Lung (tissue), 12 donors: Measurements from ENCODE around the gene NEURL1B. TPM values are rescaled to one million over a fixed set of nuclear protein-coding genes. Genes with fewer than 3 reads are reported as not detected.

ENCODE experiments used
- ATAC-seq: fragments of 200-7000 bp; cut with Tn5 transposase; one replicate; pipeline ENCODE4 v1.9.1; 2020; ENCODE audit warnings: moderate number of reproducible peaks; ENCODE audit not compliant: insufficient read depth, low FRiP score
- DNase-seq, 3 donors: peaks; one replicate each; pipeline ENCODE4 v3.0.0-alpha.2; 2013 to 2017
- H3K27ac ChIP-seq, 2 donors: one replicate each; pipeline ENCODE4 v1.5.1; 2013; ENCODE audit warnings: mild to moderate bottlenecking in 2 of 2, moderate library complexity in 2 of 2, control low read depth in 1 of 2, inconsistent platforms in 1 of 2, low read depth in 1 of 2, low read length in 1 of 2
- H3K27me3 ChIP-seq, 3 donors: one replicate each; pipeline ENCODE4 v1.5.1; 2013; ENCODE audit warnings: low read length in 2 of 3; ENCODE audit not compliant: control insufficient read depth in 3 of 3, insufficient read depth in 3 of 3
- H3K36me3 ChIP-seq, 4 donors: one replicate each; pipeline ENCODE4 v1.5.1; 2013; ENCODE audit warnings: low read length in 4 of 4, mild to moderate bottlenecking in 1 of 4, moderate library complexity in 1 of 4; ENCODE audit not compliant: control insufficient read depth in 4 of 4, insufficient read depth in 4 of 4
- H3K4me1 ChIP-seq, 5 donors: one replicate each; pipeline ENCODE4 v1.5.1; 2013; ENCODE audit warnings: low read length in 5 of 5, mild to moderate bottlenecking in 2 of 5, moderate library complexity in 1 of 5; ENCODE audit not compliant: control insufficient read depth in 5 of 5, insufficient read depth in 5 of 5
- H3K4me3 ChIP-seq: one replicate; pipeline ENCODE4 v1.5.1; 2013; ENCODE audit warnings: mild to moderate bottlenecking, control low read depth, moderate library complexity
- H3K9ac ChIP-seq, 2 donors: one replicate each; pipeline ENCODE4 v1.5.1; 2013; ENCODE audit warnings: low read length in 2 of 2, control low read depth in 1 of 2; ENCODE audit not compliant: insufficient read depth in 1 of 2
- H3K9me3 ChIP-seq, 4 donors: one replicate each; pipeline ENCODE4 v1.5.1; 2013; ENCODE audit warnings: low read length in 3 of 4, mild to moderate bottlenecking in 1 of 4, moderate library complexity in 1 of 4; ENCODE audit not compliant: control insufficient read depth in 4 of 4, insufficient read depth in 3 of 4
- WGBS, 2 donors: extraction: QIAGEN DNeasy Blood & Tissue Kit; methylation state at CpG; one replicate each; pipeline ENCODE4 v1.1.7; 2013; 5-methylcytosine and 5-hydroxymethylcytosine counted together
- polyA plus RNA-seq, 2 donors: library from polyadenylated mRNA; stranded (reverse); fragments of 200-250 nt; gene quantifications; one replicate each; pipeline ENCODE4 v1.2.1, GENCODE V29; 2013
- total RNA-seq, 2 donors: library from RNA; depleted of rRNA in 1 of 2; stranded (reverse); fragments of >200 nt in 1 of 2; gene quantifications; one replicate each; pipeline ENCODE4 v1.2.1, GENCODE V29; 2014 to 2021
- TF ChIP-seq, protein P1 (sequence below): IDR thresholded peaks from 2 replicates; pipeline ENCODE4 v1.5.1; 2012; ENCODE audit warnings: mild to moderate bottlenecking; ENCODE audit errors: control extremely low read depth, extremely low read depth
- donor health status: control.
- donor health status: control.
- donor health status: Bipolar disorder and iron deficiency.
- donor health status: healthy.
- donor health status: DM: yes; HTN: yes; CAD: no.

The NEURL1B gene
- total and polyA plus RNA-seq, 4 donors, result 5.1 to 26.4 (median 11.8) TPM

DNA sequence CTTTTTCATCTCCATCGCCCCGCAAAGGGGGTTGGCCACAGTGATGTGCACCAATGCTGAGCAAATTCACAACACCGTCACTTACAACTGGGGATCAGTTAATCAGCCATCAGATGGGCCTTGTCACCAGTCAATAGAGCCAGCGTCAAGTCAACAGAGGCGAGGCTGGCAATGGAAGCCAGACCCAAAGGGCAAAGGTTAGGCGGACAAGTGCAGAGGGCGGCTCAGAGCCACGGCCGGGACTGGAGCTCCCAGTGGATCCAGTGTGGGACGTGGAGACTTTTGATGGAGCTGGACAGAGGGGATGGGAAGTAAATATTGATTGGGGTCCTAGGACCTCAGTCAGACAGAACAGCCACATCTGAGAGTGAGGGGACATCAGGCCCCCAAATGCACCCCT lies 84.2 kb downstream of the NEURL1B start:
- no peak overlapping the region for H3K27ac ChIP-seq
- 95 to 98% methylated on average over 10 of the region's 10 CpGs for WGBS, 2 donors
- H3K4me3 ChIP-seq, result no peak overlapping the region
- TF ChIP-seq, protein P1, sequence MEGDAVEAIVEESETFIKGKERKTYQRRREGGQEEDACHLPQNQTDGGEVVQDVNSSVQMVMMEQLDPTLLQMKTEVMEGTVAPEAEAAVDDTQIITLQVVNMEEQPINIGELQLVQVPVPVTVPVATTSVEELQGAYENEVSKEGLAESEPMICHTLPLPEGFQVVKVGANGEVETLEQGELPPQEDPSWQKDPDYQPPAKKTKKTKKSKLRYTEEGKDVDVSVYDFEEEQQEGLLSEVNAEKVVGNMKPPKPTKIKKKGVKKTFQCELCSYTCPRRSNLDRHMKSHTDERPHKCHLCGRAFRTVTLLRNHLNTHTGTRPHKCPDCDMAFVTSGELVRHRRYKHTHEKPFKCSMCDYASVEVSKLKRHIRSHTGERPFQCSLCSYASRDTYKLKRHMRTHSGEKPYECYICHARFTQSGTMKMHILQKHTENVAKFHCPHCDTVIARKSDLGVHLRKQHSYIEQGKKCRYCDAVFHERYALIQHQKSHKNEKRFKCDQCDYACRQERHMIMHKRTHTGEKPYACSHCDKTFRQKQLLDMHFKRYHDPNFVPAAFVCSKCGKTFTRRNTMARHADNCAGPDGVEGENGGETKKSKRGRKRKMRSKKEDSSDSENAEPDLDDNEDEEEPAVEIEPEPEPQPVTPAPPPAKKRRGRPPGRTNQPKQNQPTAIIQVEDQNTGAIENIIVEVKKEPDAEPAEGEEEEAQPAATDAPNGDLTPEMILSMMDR, result no peak
- no peaks in the 10 kb centered on the region for H3K27me3 ChIP-seq
- no peaks in the 10 kb centered on the region for H3K36me3 ChIP-seq
- ATAC-seq, result no peak
- peaks cover 0 to 11% (median 0%) of the 10 kb centered on the region in 5 donors for H3K4me1 ChIP-seq
- no peaks in the 10 kb centered on the region for H3K9me3 ChIP-seq
- H3K9ac ChIP-seq, result no peak overlapping the region
- DNase-seq, result no peak

DNA sequence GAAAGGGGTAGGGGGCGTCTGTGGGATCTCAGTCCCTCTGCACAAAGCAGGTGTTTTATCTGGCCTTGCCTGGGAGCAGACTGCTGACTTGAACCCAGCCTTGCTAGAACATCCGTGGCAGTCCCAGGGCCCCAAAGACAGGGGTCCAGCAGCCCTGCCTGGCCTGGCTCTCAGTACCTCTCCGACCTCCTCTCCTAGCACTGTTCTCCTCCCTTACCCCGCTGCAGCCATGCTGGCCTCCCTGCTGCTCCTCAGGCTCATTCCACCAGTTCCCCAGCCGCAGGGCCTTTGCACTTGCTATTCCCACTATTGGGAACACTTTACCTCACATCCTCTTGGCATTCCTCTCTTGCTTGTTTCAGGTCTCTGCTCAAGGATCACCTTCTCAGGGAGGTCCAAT lies 84.7 kb downstream of the NEURL1B start:
- ATAC-seq (no peak), DNase-seq (no peak)
- WGBS, 2 donors, result 93 to 95% methylated on average over 5 of the region's 5 CpGs
- peaks cover 0 to 11% (median 0%) of the 10 kb centered on the region in 5 donors for H3K4me1 ChIP-seq
- H3K9me3 ChIP-seq, result no peaks in the 10 kb centered on the region
- H3K9ac ChIP-seq, result no peak overlapping the region
- TF ChIP-seq, protein P1, result no peak
- H3K27me3 ChIP-seq, result no peaks in the 10 kb centered on the region
- no peaks in the 10 kb centered on the region for H3K36me3 ChIP-seq
- no peak overlapping the region for H3K4me3 ChIP-seq
- no peak overlapping the region for H3K27ac ChIP-seq

DNA sequence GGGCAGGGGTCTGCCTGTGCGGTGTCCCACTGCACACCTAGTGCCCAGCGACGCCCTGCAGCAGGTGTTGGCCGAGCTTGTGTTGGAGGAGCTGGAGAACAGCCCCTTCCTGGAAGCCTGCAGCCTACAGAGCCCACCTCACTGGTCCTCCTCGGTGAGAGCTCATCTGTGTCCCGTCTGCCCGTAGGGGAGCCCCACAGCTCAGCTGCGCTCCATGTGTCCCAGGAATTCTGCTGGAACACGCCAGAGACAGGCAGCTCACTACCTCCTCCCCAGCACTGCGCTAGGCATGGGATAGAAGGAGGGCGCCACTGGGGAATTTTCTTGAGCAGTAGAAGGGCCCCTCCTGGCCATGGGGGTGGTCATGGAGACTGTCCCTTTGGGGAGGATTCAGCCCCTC lies 85.9 kb downstream of the NEURL1B start:
- H3K9me3 ChIP-seq, result no peaks in the 10 kb centered on the region
- H3K27me3 ChIP-seq, result no peaks in the 10 kb centered on the region
- H3K27ac ChIP-seq, result no peak overlapping the region
- 93 to 96% methylated on average over 11 of the region's 11 CpGs for WGBS, 2 donors
- DNase-seq (no peak), ATAC-seq (no peak)
- TF ChIP-seq, protein P1, result no peak
- no peak overlapping the region for H3K9ac ChIP-seq
- H3K4me1 ChIP-seq, result peaks cover 0 to 4% (median 0%) of the 10 kb centered on the region in 5 donors
- H3K36me3 ChIP-seq, result no peaks in the 10 kb centered on the region
- no peak overlapping the region for H3K4me3 ChIP-seq

DNA sequence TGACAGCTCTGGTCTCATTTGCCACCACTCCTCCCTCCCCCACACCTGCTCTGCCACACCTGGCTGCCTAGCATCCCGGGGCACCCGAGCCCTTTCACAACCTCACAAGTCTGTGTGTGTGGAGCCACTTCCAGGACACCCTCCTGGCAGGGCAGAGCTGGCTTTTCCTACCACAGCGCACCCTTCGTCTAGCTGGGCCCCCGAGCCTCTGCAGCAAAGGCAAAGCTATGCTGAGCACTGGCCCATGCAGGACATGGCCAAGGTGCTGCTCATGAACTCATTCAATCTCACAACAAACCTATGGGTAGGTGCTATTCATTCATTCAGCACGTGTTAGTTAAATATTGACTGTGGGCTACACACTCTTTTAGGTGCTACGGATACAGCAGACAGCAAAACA lies 86.5 kb downstream of the NEURL1B start:
- no peak for ATAC-seq
- Histone ChIP-seq H3K4me3 (no peak overlapping the region), H3K9me3 (no peaks in the 10 kb centered on the region), H3K4me1 (peaks cover 0 to 3% (median 0%) of the 10 kb centered on the region in 5 donors), H3K27ac (no peak overlapping the region), H3K9ac (no peak overlapping the region), H3K27me3 (no peaks in the 10 kb centered on the region), H3K36me3 (no peaks in the 10 kb centered on the region)
- no peak for DNase-seq
- TF ChIP-seq, protein P1, result no peak
- 84% methylated on average over 7 of the region's 7 CpGs for WGBS, 2 donors
